Gastroesophageal sphincter (tissue), 3 donors: ENCODE results near the gene HIVEP2.

Source experiments
- EP300 ChIP-seq: sonication (generic); formaldehyde crosslinking; IDR thresholded peaks from one replicate; pipeline ENCODE4 v1.6.1; 2017; ENCODE audit warnings: antibody characterized with exemption, mild to moderate bottlenecking
- POLR2A ChIP-seq, 2 donors: fragments of 450-650 bp; IDR thresholded peaks; one replicate each; pipeline ENCODE4 v1.6.1; 2017; ENCODE audit warnings: antibody characterized with exemption in 2 of 2, mild to moderate bottlenecking in 2 of 2, moderate library complexity in 1 of 2
- POLR2AphosphoS5 ChIP-seq: sonication (generic); formaldehyde crosslinking; IDR thresholded peaks from one replicate; pipeline ENCODE4 v1.6.1; 2017; ENCODE audit warnings: antibody characterized with exemption
- TF ChIP-seq, protein P1 (sequence below), 4 experiments: fragments of 200-600 bp in 2 of 4; fragments of 450-650 bp in 2 of 4; sonication (generic) in 1 of 4; IDR thresholded peaks; one replicate each; pipeline ENCODE4 v1.5.1; 2017 to 2019; ENCODE audit warnings: antibody characterized with exemption in 4 of 4, mild to moderate bottlenecking in 2 of 4, moderate library complexity in 2 of 4

DNA sequence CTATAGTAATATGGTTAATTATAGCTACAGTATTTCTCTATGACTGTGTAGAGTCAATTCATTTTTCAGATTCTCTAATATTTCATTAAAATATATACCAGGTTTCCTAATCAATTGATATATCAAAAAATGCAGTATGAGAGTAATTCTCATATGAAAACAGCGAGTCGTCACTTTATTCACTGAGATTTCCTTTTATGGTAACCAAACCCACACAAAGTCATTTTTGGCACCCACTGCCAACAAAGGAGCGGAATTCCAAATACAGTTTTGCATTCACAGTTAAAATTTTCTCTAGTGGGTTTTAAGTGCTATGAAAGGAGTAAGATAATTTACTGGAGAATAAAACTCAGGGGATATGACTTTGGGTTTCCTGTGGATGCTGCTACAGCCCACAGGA lies 163.8 kb downstream of the HIVEP2 start:
- TF ChIP-seq POLR2A (IDR thresholded peaks at IDR 0.05), result no peak
- TF ChIP-seq, protein P1, sequence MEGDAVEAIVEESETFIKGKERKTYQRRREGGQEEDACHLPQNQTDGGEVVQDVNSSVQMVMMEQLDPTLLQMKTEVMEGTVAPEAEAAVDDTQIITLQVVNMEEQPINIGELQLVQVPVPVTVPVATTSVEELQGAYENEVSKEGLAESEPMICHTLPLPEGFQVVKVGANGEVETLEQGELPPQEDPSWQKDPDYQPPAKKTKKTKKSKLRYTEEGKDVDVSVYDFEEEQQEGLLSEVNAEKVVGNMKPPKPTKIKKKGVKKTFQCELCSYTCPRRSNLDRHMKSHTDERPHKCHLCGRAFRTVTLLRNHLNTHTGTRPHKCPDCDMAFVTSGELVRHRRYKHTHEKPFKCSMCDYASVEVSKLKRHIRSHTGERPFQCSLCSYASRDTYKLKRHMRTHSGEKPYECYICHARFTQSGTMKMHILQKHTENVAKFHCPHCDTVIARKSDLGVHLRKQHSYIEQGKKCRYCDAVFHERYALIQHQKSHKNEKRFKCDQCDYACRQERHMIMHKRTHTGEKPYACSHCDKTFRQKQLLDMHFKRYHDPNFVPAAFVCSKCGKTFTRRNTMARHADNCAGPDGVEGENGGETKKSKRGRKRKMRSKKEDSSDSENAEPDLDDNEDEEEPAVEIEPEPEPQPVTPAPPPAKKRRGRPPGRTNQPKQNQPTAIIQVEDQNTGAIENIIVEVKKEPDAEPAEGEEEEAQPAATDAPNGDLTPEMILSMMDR (IDR thresholded peaks at IDR 0.05), result no peak
- no peak for TF ChIP-seq EP300
- no peak for TF ChIP-seq POLR2AphosphoS5
